Chondrocyte (in vitro differentiated cells): ENCODE data around the gene PI4KA. TPM values are rescaled to one million over a fixed set of nuclear protein-coding genes. Genes with fewer than 3 reads are reported as not detected.
"Not testable (repeated sequence)": the region's sequence is repeated elsewhere in the genome, so short reads cannot be mapped to it uniquely, and the experiment has no call there.

Source experiments
- DNase-seq: peaks from one replicate; pipeline ENCODE4 v3.0.0; 2021; ENCODE audit warnings: mixed read lengths, low spot score
- H3K27ac Mint-ChIP-seq: one replicate; pipeline ENCODE4 v1.8.0; 2021; ENCODE audit warnings: mild to moderate bottlenecking, moderate library complexity, mixed read lengths; ENCODE audit not compliant: unreplicated experiment
- H3K27me3 Mint-ChIP-seq: 2 replicates; pipeline ENCODE4 v1.8.0; 2021; ENCODE audit warnings: low read depth, mixed read lengths
- H3K36me3 Mint-ChIP-seq: 2 replicates; pipeline ENCODE4 v1.8.0; 2021; ENCODE audit warnings: low read depth, mixed read lengths
- H3K4me1 Mint-ChIP-seq: 2 replicates; pipeline ENCODE4 v1.8.0; 2021; ENCODE audit warnings: low read depth, mild to moderate bottlenecking, mixed read lengths
- H3K4me3 Mint-ChIP-seq: one replicate; pipeline ENCODE4 v1.8.0; 2021; ENCODE audit warnings: mild to moderate bottlenecking, moderate library complexity, mixed read lengths; ENCODE audit not compliant: unreplicated experiment
- H3K9me3 Mint-ChIP-seq: 2 replicates; pipeline ENCODE4 v1.8.0; 2021; ENCODE audit warnings: low read depth, mixed read lengths
- total RNA-seq: library from RNA; stranded (reverse); gene quantifications from 3 replicates; pipeline ENCODE4 v1.2.1, GENCODE V29; 2021
- TF ChIP-seq, protein P1 (sequence below): fragments of 200-600 bp; sonication (generic); IDR thresholded peaks from 2 replicates; pipeline ENCODE4 v1.5.0; 2021; ENCODE audit warnings: antibody characterized with exemption, mild to moderate bottlenecking, moderate library complexity

PI4KA gene
- total RNA-seq, 1 donor from 2014 or later = 68.3 TPM

- no peak overlapping the region for H3K27ac Mint-ChIP-seq
- no peaks in the 10 kb centered on the region for H3K27me3 Mint-ChIP-seq
- peaks cover 9% of the 10 kb centered on the region for H3K9me3 Mint-ChIP-seq
- peaks cover 23% of the 10 kb centered on the region for H3K36me3 Mint-ChIP-seq
- DNase-seq = no peak
- TF ChIP-seq, protein P1, sequence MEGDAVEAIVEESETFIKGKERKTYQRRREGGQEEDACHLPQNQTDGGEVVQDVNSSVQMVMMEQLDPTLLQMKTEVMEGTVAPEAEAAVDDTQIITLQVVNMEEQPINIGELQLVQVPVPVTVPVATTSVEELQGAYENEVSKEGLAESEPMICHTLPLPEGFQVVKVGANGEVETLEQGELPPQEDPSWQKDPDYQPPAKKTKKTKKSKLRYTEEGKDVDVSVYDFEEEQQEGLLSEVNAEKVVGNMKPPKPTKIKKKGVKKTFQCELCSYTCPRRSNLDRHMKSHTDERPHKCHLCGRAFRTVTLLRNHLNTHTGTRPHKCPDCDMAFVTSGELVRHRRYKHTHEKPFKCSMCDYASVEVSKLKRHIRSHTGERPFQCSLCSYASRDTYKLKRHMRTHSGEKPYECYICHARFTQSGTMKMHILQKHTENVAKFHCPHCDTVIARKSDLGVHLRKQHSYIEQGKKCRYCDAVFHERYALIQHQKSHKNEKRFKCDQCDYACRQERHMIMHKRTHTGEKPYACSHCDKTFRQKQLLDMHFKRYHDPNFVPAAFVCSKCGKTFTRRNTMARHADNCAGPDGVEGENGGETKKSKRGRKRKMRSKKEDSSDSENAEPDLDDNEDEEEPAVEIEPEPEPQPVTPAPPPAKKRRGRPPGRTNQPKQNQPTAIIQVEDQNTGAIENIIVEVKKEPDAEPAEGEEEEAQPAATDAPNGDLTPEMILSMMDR = no peak
- H3K4me1 Mint-ChIP-seq = no peaks in the 10 kb centered on the region
- no peak overlapping the region for H3K4me3 Mint-ChIP-seq
These were observed 120.1 kb downstream of the PI4KA start for GRCh38 chr22:20738394-20739089.

GRCh38 chr22:20736891-20737290, 121.7 kb downstream of the PI4KA start:
- not testable (repeated sequence) for DNase-seq, H3K4me3 Mint-ChIP-seq, H3K9me3 Mint-ChIP-seq, H3K4me1 Mint-ChIP-seq, H3K27ac Mint-ChIP-seq, H3K27me3 Mint-ChIP-seq
- H3K36me3 Mint-ChIP-seq = peaks cover 25% of the 10 kb centered on the region

DNA sequence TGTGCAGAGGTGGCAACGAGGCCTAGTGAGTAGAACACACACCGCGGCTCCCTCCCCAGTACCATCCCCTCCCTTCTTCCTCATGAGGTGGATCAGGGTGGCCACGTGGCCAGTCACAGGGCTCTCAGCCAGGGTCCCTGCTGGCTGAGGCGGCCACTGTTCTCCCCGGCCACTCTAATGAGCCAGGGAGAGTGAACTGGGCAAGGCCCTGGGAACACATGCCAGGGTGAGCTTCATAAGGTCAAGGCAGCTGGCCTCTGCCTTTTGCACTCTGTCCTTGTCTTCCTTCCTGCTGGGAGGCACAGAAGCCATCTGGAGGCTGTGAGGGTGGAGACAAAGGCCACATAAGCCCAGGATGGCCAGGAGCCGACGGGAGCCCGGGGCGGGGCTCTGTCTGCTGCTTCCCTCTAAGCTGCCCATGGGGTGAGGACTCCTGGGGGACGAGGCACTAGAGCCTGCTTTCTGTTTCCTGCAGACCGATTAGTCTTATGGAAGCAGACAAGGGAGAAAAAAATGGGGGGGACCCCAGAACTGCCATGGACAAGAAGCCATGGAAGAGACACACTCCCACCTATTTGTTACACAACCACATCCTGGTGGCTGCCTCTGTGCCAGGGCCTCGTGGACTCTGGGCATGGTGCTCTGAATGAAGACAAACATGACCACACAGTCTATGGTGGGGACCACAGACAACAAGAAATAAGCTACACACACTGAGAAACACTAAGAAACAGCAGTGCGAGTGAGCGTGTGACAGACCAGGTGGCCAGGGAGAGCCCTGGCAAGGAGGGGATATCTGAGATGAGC, 123.1 kb downstream of the PI4KA start:
- H3K36me3 Mint-ChIP-seq = peaks cover 22% of the 10 kb centered on the region
- H3K4me1 Mint-ChIP-seq, H3K9me3 Mint-ChIP-seq, H3K4me3 Mint-ChIP-seq, H3K27me3 Mint-ChIP-seq, DNase-seq: not testable (repeated sequence)
- peak overlapping the region; percentile 32 for H3K27ac Mint-ChIP-seq

DNA sequence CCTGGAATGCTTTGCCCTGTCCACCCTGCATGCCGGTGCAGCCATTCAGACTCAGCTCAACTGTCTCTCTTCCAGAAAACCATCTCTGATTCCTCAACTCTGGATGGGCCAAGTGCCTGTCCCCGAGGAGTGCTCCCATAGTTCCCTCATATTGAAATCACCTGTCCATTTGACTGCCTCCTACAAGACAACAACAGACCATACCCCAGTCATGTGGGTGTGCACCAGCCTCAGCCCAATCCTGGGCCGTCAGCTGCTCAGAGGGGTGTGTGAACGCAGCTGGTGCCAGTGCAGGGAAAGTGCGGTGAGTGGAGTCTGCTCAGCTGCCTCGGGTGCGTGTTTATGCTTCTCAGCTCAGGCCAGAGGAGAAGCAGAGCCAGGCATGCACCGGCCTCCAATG, 126.2 kb downstream of the PI4KA start:
- not testable (repeated sequence) for H3K27me3 Mint-ChIP-seq, H3K9me3 Mint-ChIP-seq, H3K27ac Mint-ChIP-seq, H3K4me1 Mint-ChIP-seq, H3K4me3 Mint-ChIP-seq, DNase-seq
- peaks cover 20% of the 10 kb centered on the region for H3K36me3 Mint-ChIP-seq

DNA sequence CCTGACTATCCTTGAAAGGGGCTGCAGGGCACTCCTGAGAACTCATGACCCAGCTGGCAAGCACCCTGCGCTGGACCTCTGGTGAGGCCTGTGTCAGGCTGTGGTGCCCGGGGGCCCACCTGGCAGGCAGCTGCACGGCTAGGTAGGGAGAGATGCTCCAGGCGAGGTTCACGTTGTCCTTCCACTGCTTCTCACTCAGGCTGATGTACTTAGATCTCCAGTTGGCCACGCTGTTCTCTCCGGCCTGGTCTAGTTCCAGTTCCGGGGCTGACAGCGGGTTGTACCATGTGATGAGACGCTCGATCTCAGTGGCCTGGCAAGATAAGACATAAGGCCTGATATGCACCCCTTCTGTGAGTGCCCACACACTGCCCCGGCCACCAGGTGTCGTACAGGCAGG, 129.4 kb downstream of the PI4KA start:
- H3K27me3 Mint-ChIP-seq = no peaks in the 10 kb centered on the region
- no peak overlapping the region for H3K27ac Mint-ChIP-seq
- H3K36me3 Mint-ChIP-seq = peaks cover 35% of the 10 kb centered on the region
- DNase-seq = no peak
- H3K4me3 Mint-ChIP-seq = no peak overlapping the region
- no peaks in the 10 kb centered on the region for H3K9me3 Mint-ChIP-seq
- TF ChIP-seq, protein P1 = no peak
- no peaks in the 10 kb centered on the region for H3K4me1 Mint-ChIP-seq

DNA sequence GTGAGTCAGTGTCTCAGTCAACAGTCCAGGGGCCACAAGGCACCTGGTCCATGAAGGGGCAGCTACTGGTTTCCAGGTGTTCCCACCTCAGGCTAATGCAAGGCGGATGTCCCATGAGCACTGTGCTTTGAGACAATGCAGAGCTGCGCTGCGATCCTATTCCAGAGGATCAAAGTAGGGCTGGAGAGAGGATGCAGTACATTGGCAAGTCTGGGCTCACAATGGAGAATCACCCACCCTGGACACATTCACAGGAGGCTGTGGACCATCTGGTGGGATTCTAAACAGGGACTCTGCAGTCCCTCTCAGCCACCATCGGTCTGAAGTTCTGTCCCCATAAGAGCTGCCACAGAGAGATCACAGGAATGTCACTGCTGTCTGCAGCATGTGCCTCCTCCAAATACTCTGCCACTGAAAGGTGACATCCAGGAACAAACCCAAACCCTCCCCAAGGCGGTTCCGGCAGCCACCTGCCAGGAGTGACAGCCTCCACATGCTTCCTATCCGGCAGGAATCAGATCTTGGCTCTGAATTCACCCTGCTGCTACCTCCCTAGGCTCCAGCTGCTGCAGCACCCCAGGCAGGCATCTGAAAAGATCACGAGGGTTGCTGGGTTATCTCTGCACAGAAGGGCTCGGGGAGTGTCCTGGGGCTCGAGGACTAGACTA, 130.0 kb downstream of the PI4KA start:
- H3K27me3 Mint-ChIP-seq = no peaks in the 10 kb centered on the region
- H3K27ac Mint-ChIP-seq = no peak overlapping the region
- no peak for DNase-seq
- no peak overlapping the region for H3K4me3 Mint-ChIP-seq
- TF ChIP-seq, protein P1 = no peak
- H3K4me1 Mint-ChIP-seq = no peaks in the 10 kb centered on the region
- no peaks in the 10 kb centered on the region for H3K9me3 Mint-ChIP-seq
- peaks cover 35% of the 10 kb centered on the region for H3K36me3 Mint-ChIP-seq
